ENCODE measurements around the gene MAST4. TPM values are rescaled to one million over a fixed set of nuclear protein-coding genes. Genes with fewer than 3 reads are reported as not detected.

MAST4 gene
- total RNA-seq, 1 experiment from 2014 or later: 1.5 TPM

DNA sequence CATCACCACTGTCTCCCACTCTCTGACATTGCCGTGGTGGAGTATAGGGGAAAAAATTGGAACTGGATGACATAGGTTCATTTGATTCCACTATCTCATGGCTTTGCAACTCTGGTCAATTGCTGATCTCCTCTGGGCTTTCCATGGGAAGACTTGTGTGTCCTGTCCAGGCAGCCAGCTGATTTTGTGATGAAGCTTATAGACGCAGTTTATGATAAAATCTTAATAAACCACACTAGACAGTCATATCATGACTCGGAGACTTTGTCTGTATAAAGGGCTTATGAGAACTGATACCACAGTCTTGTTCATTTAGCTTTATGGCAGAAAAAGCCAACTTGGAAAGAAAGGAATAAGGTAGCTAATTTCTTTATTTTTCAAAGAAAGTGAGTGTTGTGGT is 296.5 kb downstream of the MAST4 start:
- DNase-seq (ENCODE audit: extremely low read depth, low read depth): no peak

DNA sequence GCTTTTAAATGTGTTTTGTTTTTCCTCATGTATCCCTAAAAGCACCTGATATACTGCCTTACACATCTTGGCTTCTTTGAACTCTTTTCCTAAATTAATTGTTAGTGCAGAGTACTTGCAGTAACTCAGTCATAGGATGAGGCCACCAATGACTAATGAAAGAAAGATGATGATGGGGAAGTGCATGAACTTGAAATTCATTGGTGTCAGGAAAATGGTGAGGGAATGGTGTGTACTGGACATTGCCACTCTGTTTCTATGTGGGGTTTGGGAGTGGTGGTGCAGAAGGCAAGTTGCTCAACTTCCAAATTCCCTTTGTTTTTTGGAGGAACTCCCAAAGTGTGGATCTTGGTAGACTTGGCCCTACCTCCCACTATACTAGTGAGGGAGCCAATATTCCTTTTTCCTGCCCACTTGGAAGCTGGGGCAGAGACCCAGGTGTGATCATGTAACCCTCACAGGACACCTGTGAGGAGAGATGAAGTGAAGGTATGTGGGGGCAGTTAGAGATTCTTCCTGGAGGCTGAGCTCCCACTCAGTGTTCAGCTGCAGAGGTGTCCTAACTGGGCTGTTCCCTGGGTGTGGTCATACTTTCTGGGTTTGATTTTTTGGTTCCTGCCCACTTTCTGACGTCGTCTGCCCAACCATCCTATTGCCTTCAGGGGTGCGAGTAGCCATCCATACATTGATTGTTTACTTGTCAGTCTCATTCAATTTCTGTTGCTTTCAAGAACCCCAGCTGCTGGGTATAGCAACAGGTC is 298.5 kb downstream of the MAST4 start:
- no peak for DNase-seq (ENCODE audit: extremely low read depth, low read depth)

DNA sequence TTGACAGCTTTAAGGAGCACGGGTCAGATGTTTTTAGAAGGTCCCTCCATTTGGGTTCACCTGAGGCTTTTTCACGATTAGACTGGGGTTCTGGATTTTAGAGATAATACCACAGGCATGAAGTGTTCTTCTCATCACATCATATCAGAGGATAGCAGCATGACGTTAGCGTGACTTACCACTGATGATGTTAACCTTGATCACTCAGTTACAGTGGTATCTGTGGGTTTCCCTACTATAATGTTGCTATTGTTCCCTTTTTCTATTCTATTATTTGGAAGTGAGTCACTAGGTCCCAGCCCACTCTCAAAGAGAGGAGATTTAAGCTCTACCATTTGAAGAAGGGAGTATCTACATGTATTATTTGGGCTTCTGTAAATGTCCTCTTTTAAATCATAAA is 300.0 kb downstream of the MAST4 start:
- no peak for DNase-seq (ENCODE audit: extremely low read depth, low read depth)

DNA sequence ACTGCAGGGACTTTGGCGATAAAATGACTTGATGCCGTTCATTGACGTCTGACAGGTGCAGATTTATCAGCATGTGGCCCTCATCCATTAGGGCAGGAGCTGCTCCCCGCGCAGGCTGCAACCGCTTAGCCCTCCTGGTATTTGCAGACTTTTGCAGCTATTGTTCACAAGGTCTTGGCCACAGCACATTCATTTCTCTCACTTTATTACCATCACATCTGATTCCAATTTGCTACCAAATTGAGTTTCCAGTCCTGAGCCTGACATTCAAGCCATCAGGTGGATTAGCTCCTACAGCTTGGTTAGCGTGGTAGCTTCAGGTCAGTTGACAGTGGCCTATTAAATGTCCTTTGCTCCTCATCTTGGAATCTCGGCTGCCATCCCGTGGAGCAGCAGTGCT is 301.2 kb downstream of the MAST4 start:
- DNase-seq (ENCODE audit: extremely low read depth, low read depth): no peak

DNA sequence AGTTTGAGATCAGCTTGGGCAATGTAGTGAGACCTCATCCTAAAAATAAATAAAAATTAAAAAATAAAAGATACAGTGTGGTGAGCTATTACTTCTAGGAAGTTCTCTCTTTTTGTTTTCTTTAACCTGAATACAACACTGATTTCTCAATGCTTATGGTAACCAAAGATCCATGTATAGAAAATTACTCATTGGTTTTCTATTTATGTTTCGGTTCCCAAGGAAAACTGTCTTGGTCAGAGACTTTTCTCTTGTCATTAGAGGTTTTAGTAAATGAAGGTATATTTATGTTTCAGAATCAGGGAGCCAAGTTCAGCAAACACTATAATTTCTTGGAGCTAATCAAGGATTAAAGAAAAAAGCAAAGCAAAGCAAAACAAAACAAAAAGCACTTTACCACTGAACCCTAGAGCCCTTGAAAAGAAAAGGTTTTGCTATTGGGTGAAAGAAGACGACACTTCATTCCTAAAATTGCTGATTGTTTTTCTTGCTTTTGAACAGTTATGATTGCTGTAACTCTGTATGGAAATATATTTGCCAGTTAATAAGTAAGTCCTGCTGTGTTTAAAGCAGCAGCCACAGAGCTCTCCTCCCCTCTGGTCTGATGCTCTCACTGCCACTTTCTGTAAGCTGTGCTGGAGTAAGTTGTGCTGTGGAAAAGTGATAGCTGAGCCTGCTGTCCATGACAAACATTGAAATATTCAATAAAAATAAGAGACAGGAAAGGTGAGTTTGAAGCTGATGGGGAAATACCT is 302.2 kb downstream of the MAST4 start:
- DNase-seq (ENCODE audit: extremely low read depth, low read depth): no peak

DNA sequence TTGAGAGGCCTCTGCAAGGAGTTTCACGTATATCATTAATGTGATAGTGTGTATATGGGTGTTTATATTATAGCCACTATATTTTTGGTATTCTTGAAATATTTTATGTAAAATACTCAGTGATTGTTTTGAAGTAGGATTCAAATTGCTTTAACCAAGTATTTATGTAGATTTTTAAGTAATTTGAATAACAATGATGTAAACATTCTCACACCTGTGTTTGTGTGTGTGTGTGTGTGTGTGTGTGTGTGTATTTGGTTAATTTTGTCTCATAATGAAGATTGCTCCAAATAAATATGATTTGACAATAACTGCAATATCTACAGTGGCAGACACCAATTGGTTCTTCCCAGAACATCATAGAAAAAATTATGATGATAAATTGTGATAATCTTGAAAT is 307.0 kb downstream of the MAST4 start:
- DNase-seq (ENCODE audit: extremely low read depth, low read depth): no peak

DNA sequence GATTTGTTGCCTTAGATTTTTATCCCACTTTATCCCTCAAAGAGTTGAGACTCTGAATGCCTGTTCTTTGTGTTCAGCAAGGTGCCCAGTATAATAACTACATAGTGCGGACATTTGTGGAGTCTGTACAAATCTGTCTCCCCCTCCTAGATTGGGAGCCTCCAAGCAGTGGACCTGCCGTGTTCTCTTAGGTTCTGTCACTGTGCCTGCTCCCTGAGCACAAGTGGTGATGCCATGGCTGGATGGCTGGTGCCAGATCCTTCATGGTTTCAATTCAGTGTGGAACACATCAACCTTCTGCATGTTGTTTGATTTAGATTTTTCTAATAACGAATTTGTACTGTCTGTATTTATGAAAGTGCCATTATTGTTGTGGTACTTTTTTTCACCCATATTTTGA is 307.5 kb downstream of the MAST4 start:
- no peak for DNase-seq (ENCODE audit: extremely low read depth, low read depth)

DNA sequence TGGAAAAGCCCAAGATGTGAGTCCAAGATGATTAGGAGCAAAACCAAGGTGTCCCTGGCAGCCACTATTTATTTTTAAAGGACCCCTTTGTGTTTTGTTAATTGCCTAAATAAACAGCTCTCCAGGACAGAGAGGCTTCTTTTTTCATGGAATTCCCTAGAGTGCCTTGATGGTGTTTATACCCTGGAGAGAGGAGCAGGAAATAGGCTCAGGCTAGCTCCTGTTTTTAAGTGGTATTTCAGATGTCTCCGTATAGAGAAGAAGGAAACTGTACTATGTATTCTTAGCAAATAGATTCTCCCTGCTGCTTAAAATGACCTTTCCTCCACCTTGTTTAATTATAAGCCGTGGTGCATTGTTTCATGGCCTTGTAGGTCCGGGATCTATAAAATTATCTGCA is 308.0 kb downstream of the MAST4 start:
- no peak for DNase-seq (ENCODE audit: extremely low read depth, low read depth)

DNA sequence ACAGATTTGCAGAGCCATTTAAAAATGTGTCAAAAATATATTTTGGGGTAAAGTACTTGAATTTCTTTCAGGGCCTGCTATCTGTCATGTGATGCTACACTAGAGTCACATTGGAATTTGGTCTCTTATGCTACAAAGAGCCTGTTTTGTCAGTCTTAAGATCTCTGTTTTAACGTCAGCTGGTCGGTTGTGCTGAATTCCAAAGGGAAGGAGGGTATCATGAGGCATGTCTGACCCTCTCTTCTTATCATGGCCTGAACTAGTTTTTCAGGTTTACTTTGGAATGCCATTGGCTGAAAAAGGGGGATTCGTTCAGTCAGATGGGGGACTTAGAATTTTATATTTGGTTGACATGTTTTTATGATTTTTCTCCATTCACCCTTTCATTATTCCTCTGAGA is 309.8 kb downstream of the MAST4 start:
- no peak for DNase-seq (ENCODE audit: extremely low read depth, low read depth)

DNA sequence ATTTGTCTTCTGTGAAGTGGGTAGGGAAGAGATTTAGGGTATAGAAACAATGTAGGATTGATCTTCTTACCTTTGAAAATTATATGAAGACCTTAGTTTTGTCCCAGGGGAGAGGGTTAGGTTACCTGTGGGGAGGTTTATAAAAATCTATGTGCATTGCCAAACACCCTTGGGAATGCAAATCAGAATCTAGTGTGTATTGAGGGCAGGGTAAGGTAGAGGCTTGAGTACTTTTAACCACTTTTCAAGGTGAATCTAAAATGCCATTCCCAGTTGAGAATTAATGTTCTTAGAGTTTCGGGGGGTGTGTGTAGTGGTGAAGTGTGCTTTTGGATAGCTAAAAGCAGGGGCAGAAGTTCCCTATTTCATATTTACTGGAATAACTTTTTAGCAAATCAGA is 312.0 kb downstream of the MAST4 start:
- DNase-seq (ENCODE audit: extremely low read depth, low read depth): no peak

DNA sequence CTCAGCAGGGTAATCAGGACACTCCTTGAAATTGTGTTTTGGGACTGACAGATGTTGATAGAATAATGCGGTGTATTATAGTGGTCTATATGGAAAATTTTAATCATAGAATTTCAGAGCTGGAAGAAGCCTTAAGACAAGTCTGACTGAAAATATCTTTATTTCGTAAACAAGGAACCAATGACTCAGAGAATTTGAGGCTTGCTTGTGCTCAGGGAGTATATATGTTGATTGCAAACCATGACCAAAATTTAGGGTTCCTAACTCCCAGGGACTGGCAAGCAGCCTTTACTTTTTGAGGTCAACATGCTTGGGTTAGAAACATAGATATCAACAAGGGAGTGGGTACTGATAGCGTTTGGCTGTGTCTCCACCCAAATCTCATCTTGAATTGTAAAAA is 313.2 kb downstream of the MAST4 start:
- DNase-seq (ENCODE audit: extremely low read depth, low read depth): no peak

DNA sequence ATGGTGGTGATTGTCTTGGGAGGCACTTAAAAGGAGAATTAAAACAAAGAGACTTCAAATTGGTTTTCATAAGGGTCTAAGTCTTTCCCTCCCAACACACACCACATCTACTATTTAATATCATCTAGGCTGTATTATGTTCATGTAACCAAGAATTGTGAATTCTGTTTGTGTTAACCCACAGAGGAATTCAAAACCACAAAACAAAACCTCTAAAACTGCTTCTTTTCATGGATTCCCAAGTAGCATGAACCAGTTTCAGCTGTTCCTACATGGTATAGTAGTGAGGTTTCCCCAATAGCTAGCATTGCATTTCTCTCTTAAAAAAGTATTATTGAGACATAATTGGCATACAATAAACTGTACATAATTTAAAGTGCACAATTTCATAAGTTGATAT is 316.6 kb downstream of the MAST4 start:
- no peak for DNase-seq (ENCODE audit: extremely low read depth, low read depth)

DNA sequence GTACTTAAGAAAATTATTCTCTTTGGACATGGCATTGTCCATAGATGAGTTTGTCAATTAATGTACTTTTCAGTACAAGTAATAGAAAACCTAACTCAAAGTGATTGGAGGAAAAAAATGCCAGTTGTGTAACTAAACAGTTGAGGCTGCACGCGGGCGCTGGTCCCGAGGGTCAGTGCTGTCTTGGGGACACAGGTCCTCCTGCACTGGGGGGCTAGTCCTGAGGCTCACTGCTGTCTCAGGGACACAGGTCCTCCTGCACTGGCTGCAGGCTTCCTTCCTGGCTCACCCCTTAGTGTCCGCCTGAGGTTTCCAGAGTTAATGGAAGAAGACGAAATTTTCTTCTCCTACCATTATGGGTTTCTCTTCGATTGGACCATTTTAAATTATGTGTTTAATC is 319.3 kb downstream of the MAST4 start:
- DNase-seq (ENCODE audit: extremely low read depth, low read depth): no peak

DNA sequence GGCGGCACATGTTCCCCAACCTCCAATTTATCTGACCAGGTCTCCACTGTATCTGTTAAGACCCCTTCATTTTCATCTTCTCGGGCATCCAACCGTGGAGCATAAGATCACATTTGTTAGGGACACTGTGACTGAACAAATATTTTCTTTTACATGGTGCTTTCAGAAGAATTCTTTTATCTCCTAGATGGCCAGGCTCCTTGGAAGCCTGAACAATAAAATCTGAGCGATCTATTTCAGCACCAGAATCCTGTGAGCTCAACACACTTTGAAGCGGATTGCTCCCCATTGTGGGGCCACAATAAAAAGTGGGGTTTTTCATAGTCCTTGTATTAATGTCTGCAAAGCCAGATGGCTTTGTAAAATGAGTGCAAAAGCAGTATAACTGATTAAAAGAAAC is 326.7 kb downstream of the MAST4 start:
- no peak for DNase-seq (ENCODE audit: extremely low read depth, low read depth)

DNA sequence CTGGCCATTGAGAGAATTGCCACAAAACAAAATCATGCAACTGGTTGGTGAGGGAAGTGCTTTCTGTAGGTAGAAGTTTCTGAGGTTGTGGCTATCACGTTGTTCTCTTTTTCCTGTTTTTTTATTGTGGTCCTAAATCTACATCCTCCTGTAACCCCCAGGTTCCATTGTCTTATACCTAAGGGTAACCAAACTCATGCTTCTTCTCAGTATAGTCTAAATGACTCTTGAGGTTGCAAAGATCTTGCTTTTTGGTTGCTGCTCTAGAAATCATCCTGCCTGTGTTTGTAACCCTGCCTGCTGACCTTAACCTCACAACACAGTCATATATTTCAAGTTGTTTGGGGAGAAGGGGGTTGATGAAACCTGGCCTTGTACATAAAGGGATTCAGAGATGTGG is 327.3 kb downstream of the MAST4 start:
- DNase-seq (ENCODE audit: extremely low read depth, low read depth): no peak

DNA sequence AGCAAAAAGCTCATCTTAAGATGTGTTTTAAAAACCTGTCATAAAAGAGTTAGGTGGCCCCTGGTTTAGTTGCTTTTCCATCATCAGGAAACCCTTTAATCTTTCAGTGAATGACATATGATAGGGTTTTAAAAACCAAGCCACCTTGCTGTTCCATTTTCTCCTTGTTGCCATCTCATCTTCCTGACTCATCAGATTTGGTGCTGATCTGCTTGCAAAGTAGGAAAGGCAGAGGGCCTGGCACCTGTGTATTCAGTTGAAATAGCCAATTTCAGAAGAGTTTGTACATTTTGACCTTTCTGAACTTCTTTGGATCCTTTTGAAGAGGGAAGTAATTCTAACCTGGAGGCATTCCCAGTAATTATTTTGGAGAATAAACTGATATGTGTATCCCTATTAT is 327.7 kb downstream of the MAST4 start:
- DNase-seq (ENCODE audit: extremely low read depth, low read depth): no peak

DNA sequence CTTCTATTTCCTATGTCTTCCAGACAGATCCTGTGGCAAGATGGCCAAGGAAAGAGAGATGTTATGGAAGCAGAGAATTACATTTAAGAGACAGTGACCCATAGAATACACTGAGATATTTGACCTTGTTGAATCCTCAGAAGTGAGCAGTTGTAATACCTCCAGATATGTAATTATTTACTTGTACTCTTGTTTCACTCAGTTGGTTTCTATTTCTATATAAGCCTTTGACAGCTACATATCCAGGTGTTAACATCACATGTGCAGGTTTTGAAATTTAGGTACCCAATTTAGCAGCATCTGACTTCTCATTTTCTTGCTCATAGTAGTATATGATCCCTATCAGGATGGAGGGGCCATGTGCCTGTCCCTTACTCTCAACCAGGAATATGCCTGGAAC is 330.9 kb downstream of the MAST4 start:
- DNase-seq (ENCODE audit: extremely low read depth, low read depth): no peak

DNA sequence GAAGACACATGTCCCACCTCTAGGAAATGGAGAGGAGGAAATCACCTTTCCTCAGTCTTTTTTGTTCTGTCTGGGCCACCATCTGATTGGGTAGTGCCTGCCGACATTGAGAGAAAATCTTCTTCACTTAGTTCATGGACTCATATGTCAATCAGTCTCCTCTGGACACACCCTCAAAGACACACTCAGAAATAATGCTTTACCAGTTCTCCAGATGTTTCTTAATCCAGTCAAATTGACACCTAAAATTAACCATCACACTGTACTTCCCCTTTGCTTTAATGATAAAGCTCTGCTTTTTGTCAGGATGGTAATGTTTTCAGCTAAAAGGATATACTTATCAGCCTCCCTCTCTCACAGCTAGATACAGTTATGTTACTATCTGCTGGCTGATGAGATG is 333.1 kb downstream of the MAST4 start:
- DNase-seq (ENCODE audit: extremely low read depth, low read depth): no peak

DNA sequence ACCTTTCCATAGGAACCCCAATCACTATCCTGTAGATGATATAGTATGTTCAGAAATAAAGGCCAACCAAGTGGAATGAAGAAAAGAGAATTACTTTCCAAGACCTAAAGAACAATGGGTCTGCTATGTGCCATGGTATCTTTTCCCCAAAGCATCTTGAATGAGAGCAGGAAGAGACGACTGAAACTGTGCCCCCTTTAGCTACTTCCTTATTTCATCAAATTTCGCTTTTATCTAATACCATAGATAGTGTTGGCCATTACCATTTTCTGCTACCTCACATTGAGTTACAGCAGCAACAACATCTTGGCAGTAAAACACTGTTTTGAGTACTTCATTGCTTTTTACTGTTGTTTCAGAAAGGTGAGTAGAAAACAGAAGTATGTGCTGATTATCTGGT is 333.8 kb downstream of the MAST4 start:
- no peak for DNase-seq (ENCODE audit: extremely low read depth, low read depth)

DNA sequence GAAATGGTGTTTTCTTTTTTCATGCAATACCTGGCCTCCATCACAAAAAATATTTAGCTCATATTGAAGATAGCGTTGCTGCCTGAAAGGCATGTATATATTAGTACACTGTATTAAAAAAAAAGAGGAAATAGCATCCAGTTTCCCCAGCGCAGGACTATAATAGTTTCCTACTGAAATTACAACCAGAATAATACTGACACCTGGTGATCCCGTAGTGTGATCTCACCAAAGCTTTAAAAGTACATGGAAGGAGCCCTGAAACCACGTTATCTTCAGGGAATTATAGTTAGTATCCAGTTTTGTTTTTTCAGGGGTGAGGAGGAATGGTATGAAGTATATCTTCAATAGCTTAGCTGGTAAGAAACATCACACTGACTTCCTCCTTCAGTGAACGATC is 335.5 kb downstream of the MAST4 start:
- DNase-seq (ENCODE audit: extremely low read depth, low read depth): no peak

DNA sequence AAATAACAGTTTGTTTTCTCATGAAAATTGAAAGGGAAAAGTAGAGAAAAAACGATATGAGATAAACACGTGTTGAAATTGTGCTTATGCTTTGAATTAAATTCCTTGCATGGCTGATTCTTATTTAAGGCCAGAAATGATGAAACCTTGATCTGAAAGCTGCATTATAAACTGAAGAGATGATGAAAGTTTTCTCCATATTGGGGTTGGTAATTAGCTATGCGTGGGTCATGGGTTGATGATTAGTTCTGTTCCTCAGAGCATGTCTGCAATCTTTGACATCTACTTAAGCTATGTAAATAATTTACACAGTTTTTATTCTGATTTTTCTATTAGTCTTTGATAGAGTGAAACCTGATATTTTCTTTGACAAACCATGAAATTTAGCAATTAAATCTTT is 336.3 kb downstream of the MAST4 start:
- no peak for DNase-seq (ENCODE audit: extremely low read depth, low read depth)

DNA sequence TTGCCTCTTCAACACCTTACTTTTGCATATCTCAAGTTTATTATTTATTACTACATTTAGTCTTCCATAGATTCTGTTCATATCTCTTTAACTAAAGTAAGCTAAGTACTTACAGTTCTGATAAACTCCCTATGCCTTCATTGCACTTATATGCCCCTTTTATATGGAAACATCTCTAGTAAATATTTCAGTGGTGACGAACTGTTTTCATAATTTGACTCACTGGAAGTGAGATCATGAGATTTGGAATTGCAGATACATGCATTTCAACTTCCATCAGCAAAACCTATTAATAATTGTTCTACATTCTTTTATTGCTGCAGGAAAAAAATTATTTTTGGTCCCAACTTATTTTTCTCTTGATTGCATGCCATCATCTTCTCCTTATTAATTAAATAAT is 336.9 kb downstream of the MAST4 start:
- DNase-seq (ENCODE audit: extremely low read depth, low read depth): no peak

DNA sequence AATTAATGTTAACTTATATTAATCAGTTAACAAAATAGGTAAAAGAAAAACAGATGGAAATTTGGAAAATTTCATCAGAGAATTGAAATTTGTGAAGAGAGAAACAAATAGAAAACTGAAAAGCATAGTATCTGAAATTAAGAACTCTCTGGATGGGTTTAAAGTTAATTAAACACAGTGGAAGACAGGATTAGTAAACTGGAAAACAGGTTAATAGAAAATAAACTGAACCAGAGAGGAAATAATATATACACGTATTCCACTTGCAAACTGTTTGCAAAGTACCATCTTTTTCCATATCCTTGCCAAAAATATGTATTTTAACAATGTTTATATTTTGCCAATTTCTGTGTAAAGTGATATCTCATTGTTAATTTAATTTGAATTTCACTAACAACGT is 342.9 kb downstream of the MAST4 start:
- no peak for DNase-seq (ENCODE audit: extremely low read depth, low read depth)
